T-helper 22 cell (primary cell): ENCODE measurements around the gene PGAP6.

Experiments
- DNase-seq: peaks from one replicate; pipeline ENCODE4 v3.0.0-alpha.2; 2020; ENCODE audit warnings: low read depth

PGAP6 gene

GRCh38 chr16:324451-325334 is 57.1 kb downstream of the PGAP6 start:
- peak; percentile 79 for DNase-seq

GRCh38 chr16:324201-324450 is 57.7 kb downstream of the PGAP6 start:
- DNase-seq: no peak

GRCh38 chr16:322476-323143 is 59.2 kb downstream of the PGAP6 start:
- no peak for DNase-seq

- DNase-seq: no peak
Measured at GRCh38 chr16:321532-321931, 60.2 kb downstream of the PGAP6 start.
